Glomerular endothelial cell (primary cell): Measurements from ENCODE around the gene SHROOM3. TPM values are rescaled to one million over a fixed set of nuclear protein-coding genes. Genes with fewer than 3 reads are reported as not detected.
"Not testable (repeated sequence)": the region's sequence is repeated elsewhere in the genome, so short reads cannot be mapped to it uniquely, and the experiment has no call there.

Source experiments
- DNase-seq: peaks from one replicate; pipeline ENCODE4 v3.0.0-alpha.2; 2011; ENCODE audit warnings: low read depth, low spot score; ENCODE audit errors: extremely low read depth
- total RNA-seq: library from RNA; depleted of rRNA; stranded (reverse); fragments of >200 nt; gene quantifications from 2 replicates; pipeline ENCODE4 v1.2.3, GENCODE V29; 2015

SHROOM3 gene
- total RNA-seq, 1 donor from 2014 or later: 3.8 TPM

- DNase-seq: no peak
Measured at GRCh38 chr4:76585897-76586360, 150.9 kb downstream of the SHROOM3 start.

GRCh38 chr4:76588274-76588673 is 153.2 kb downstream of the SHROOM3 start:
- no peak for DNase-seq

- no peak for DNase-seq
Measured at GRCh38 chr4:76589402-76589801, 154.4 kb downstream of the SHROOM3 start.

GRCh38 chr4:76589872-76590797 is 155.1 kb downstream of the SHROOM3 start:
- no peak for DNase-seq

- DNase-seq: no peak
Measured at GRCh38 chr4:76590798-76591281, 155.8 kb downstream of the SHROOM3 start.

- DNase-seq: no peak
Measured at GRCh38 chr4:76591992-76592391, 157.0 kb downstream of the SHROOM3 start.

GRCh38 chr4:76592460-76592859 is 157.4 kb downstream of the SHROOM3 start:
- DNase-seq: no peak

- DNase-seq: no peak
Measured at GRCh38 chr4:76594173-76594572, 159.1 kb downstream of the SHROOM3 start.

GRCh38 chr4:76595435-76595834 is 160.4 kb downstream of the SHROOM3 start:
- DNase-seq: no peak

GRCh38 chr4:76596713-76597112 is 161.7 kb downstream of the SHROOM3 start:
- no peak for DNase-seq

GRCh38 chr4:76597423-76597979 is 162.5 kb downstream of the SHROOM3 start:
- no peak for DNase-seq

- DNase-seq: peak; percentile 14
Measured at GRCh38 chr4:76600447-76600846, 165.4 kb downstream of the SHROOM3 start.

GRCh38 chr4:76601791-76602190 is 166.8 kb downstream of the SHROOM3 start:
- DNase-seq: peak; percentile 20

- DNase-seq: no peak
Measured at GRCh38 chr4:76605099-76605563, 170.1 kb downstream of the SHROOM3 start.

- no peak for DNase-seq
Measured at GRCh38 chr4:76606645-76607265, 171.7 kb downstream of the SHROOM3 start.

- no peak for DNase-seq
Measured at GRCh38 chr4:76607266-76607799, 172.3 kb downstream of the SHROOM3 start.

GRCh38 chr4:76607846-76608245 is 172.8 kb downstream of the SHROOM3 start:
- no peak for DNase-seq

GRCh38 chr4:76608549-76608948 is 173.5 kb downstream of the SHROOM3 start:
- not testable (repeated sequence) for DNase-seq

GRCh38 chr4:76610751-76611547 is 175.9 kb downstream of the SHROOM3 start:
- DNase-seq: no peak

- no peak for DNase-seq
Measured at GRCh38 chr4:76611616-76612207, 176.7 kb downstream of the SHROOM3 start.
